Esophagus mucosa (tissue), 1 donor: ENCODE data around the gene MEMO1. TPM values are rescaled to one million over a fixed set of nuclear protein-coding genes. Genes with fewer than 3 reads are reported as not detected.
"Not testable (repeated sequence)": the region's sequence is repeated elsewhere in the genome, so short reads cannot be mapped to it uniquely, and the experiment has no call there.

ENCODE experiments used
- ATAC-seq: fragments of 200-7000 bp; cut with Tn5 transposase; one replicate; pipeline ENCODE4 v1.9.1; 2020
- total RNA-seq: library from RNA; stranded (reverse); gene quantifications from one replicate; pipeline ENCODE4 v1.2.4, GENCODE V29; 2023
- donor health status: DM: yes; HTN: yes; CAD: no.

The MEMO1 gene
- total RNA-seq, 1 donor from 2014 or later = 52.2 TPM

DNA sequence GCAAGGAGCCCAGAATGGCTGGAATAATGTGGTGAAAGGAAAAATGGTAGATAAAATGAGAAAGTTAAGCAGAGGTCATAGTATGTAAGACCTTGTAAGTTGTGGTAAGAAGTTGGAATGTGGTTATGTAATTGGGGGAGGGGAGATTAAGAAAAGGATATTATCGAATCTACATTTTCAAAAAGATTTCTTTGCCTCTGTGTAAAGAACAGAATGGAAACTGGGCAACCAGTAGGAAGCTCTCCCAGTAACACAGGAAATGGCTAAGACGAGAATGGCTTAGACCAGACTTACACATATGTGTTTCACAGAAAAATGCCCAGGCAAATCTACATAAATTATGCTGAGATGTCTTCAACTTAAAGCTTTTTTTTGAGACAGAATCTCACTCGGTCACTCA lies 13.2 kb downstream of the MEMO1 start:
- ATAC-seq = no peak

DNA sequence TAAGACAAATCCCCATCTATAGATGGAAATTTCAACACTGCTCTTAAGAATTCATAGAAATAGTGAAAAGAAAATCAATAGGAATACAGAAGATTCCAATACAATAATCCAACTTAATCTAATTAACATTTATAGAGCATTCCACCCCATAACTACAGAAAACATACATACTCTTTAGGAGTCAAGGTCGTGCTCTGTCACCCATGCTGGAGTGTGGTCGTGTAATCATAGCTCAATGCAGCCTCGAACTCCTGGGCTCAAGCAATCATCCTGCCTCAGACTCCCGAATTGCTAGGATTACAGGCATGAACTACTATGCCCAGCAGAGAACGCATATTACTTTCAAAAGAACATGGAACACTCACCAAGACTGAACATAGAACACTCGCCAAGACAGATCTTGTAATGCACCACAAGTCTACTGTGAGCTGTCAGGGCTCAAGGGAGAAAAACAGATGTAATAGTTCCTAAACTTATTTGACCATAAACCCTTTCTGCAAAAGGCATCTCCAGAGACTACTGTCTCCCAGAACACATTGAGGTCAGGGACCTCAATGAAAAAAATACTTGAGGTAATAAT lies 14.1 kb downstream of the MEMO1 start:
- no peak for ATAC-seq

DNA sequence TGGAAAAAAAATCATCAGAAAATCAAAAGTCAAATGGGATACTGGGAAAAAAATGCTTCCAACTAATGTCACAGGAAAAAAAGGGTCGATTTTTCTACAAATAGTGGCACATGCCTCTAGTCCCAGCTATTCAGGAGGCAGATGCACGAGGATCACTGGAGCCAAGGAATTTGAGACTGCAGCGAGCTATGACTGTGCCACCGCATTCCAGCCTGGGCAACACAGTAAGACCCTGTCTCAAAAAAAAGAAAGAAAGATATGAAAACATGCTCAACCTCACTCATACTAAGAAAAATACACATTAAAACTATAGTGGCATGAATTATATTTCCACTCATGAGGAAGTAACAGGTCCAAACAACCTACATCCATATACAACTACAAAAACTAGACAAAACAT lies 17.9 kb downstream of the MEMO1 start:
- ATAC-seq = no peak

DNA sequence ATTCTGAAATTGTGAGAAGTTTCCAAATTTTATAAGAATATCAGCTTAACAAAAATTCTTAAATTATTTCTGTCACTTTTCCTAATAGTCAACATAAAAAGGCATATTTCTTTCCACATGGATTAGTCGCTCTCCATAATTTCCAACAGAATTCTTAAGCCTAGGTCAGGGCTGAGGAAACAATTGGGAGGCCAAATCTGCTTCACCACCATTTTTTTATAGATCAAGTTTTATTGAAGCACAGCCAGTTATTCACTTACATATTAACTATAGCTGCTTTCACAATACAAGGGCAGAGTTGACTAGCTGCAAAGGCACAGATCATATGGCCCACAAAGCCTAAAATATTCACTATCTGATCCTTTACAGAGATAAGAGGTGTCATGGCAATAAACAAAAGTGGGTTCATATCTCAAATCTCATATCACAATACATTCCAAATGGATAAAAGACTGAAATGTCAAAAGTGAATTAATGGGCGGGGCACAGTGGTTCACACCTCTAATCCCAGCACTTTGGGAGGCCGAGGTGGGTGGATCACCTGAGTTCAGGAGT lies 18.7 kb downstream of the MEMO1 start:
- ATAC-seq = no peak

DNA sequence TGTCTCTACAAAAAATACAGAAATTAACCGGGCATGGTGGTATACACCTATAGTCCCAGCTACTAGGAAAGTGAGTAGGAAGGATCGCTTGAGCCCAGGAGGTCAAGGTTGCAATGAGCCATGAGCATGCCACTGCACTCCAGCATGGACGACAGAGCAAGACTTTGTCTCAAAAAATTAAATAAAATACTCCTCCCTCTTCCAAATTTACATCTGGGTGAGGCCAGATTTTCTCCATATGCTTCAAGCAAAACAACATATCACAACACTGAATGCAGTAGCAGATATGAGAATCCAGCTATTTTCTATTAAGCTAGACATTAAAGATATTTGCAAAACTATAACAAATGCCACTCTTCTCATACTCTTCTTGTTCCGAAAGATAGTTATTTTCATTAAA lies 20.9 kb downstream of the MEMO1 start:
- no peak for ATAC-seq

DNA sequence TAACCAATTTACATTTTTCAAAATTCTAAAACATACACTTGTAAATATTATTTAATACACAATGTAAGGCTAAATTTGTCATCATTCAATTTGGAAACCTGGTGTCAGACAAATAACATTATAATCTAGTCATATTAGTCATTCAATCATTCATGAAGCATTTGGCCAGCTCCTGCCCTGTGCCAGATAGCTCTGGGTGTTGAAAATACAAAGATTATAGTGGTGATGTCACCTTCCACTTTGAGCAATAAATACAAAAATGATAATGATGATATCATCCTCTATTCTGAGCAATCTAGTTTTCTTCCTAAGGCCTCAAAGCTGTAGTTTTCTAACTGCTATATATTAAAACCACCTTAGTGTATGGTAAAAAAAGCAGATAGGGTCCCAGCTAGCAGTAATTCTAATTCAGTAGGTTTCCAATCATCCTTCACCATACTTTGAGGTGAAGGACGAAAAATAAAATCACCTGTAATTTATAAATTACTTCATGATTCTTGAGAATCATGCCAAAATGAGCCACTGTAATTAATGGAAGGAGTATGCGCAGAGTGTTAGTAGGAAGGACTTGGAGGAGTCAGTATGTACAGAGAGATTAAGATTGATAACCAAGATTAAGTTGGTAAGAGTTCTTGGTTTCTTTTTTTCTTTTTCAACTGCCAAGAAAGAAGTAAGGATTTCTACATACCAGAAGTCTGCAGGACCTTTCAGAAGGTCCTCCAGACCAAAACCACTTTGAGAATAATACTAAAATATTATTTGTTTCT lies 23.2 kb downstream of the MEMO1 start:
- ATAC-seq = peak; percentile 91

DNA sequence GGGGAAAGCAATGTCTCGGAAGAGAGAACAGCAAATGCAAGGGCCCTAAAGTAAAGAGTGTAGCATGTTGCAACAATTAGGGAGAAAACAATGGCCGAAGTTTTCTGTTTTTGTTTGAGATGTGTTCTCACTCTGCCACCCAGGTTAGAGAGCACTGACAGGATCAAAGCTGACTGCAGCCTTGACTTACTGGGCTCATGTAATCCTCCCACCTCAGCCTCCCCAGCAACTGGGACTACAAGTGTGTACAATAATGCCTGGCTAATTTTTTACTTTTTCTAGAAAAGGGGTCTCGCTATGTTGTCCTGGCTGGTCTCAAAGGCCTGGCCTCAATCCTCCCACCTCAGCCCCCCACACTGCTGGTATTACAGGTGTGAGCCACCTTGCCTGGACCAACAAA lies 23.9 kb downstream of the MEMO1 start:
- peak; percentile 12 for ATAC-seq

DNA sequence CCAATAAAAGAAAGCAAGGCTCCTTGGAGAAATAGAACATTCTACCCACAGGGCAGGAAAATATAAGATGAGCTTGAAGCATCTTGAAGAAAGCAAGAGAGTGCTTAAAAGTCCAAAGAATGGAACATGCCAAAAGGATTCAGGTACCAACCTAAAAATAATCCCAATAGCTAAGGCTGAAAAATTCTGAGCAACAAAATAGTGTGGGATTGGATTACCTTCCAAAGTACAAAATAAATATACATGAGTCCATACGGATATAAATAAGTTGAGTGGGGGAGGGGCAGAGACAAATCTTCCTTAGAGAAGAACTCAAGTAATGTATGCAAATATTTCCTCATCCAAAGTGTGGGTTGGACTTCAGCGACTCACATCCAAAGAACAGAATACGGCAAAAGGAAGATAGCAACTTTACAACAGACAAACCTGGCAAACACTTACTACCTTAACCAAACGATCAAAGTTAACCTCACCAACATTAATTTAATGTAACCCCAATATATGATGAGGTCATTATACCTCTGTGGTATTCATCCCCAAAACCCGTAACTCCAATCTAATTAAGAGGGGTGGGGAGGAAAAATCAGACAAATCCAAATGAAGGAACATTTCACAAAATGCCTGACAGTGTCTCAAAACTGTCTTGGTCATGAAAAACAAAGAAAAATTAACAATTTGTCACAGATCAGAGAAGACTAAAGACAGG lies 26.9 kb downstream of the MEMO1 start:
- no peak for ATAC-seq

DNA sequence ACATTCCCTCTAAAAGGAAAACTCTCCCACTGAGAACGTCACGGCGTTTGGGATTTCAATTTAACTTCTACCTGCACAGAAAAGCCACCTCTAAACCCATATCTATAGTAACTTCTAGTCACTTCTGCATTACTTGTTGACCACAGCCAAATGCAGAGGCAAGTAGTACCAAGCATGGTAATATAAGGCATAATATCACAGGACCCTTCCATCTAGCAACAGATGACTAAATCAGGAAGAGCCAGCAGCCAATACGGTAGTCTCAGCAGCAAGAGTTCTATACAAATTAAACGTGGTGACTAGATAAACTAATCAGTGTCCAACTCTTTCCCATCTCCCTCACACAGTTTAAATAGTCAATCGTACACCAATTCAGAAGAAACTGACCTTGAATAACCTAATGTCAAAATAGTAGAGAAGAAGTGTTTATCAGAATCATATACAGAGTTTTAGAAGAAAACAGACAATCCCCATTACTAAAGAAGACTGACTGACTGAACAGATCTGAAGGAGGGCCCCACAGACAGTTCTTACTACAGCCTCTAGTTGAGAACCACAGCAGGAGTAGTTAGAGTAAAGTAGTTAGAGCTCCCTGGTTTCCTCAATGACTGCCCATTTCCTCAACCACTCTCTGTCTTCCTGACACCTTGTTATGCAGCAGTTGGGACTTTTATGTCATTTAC lies 30.0 kb downstream of the MEMO1 start:
- ATAC-seq = peak; percentile 74

DNA sequence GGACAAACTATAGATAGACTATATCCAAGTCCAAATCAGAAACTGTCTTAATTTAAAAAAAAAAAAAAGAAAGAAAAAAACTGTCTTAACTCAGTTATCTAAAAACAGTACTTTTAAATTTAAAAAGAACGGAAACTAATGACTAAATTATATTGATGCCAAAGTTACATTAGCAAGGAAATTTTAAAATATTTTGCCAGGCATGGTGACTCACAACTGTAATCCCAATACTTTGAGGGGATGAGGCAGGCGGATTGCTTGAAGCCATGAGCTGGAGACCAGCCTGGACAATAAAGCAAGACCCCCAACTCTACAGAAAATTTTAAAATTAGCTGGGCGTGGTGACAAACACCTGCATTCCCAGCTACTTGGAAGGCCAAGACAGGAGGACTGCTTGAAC lies 30.9 kb downstream of the MEMO1 start:
- no peak for ATAC-seq

DNA sequence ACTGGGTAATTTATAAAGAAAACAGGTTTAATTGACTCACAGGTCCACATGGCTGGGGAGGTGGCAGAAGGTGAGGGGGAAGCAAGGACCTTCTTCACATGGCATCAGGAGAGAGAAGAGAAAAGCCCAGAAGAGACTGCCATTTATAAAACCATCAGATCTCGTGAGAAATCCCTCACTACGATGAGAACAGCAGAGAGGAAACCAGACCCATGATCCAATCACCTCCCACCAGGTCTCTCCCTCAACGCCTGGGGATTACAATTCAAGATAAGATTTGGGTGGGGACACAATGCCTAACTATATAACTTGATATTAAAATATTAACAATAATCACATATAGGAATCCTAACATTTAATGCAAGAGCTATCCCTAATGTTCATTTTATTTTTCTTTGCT lies 31.8 kb downstream of the MEMO1 start:
- no peak for ATAC-seq

DNA sequence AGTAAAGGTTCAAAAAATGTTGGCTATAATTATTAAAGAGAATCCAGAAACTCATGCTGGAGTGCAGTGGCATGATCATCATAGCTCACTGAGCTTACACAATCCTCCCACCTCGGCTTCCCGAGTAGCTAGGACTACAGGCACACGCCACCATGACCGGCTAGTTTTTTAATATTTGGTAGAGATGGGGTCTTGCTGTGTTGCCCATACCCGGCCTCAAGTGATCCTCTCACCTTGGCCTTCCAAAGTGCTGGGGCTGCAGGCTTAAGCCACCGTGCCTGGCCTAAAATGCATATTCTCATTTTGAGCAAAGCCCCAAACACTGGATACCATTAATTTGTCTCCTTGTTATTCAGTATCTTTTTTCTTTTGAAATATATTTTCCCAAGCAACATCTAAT lies 32.4 kb downstream of the MEMO1 start:
- no peak for ATAC-seq

DNA sequence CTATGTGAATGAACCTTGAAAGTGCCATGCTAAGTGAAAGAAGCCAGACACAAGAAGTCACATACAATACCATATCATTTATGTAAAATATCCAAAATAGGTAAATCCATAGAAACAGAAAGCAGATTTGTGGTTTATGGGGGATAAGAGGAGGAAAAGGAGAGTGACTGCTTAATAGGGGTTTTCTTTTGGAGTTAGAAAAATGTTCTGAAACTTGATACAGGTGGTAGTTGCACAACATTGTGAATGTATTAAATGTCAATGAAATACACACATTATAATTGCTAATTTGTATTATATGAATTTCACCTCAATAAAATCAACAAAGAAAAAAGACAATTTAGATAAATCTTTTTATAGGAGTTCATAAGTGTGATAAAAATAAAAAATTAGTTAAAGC lies 37.1 kb downstream of the MEMO1 start:
- no peak for ATAC-seq

DNA sequence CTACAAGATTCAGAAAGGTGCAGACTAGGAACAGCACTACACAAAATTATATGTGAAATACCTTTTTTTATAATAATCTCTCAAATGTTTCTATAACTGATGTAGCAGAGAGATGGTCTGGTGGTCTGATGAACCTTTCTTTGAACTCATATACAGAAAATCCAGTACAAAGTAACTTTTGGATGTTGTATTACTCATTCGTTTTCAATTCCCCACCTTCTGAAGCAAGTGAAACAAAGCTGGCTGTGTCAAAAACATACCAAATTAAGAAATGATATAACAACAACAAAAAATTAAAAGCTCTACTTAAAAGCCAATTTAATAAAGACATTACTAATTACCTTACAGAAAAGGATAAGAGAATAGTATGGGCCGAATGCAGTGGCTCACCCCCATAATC lies 38.7 kb downstream of the MEMO1 start:
- ATAC-seq = no peak

DNA sequence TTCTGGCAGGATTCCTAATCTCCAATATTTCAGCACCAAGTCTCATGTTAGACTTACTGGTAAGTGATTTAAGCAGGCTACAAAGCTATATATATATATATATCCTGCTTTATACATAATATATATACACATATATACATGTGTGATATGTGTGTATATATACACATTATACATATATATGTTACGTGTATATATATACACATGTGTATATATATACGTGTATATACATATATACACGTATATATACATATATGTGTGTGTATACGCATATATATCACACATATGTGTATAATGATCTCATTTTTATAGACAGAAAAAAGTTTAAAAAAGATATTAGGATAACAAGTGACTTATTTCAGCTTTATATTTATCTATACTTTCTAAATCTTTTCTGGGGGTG lies 41.6 kb downstream of the MEMO1 start:
- ATAC-seq = no peak

DNA sequence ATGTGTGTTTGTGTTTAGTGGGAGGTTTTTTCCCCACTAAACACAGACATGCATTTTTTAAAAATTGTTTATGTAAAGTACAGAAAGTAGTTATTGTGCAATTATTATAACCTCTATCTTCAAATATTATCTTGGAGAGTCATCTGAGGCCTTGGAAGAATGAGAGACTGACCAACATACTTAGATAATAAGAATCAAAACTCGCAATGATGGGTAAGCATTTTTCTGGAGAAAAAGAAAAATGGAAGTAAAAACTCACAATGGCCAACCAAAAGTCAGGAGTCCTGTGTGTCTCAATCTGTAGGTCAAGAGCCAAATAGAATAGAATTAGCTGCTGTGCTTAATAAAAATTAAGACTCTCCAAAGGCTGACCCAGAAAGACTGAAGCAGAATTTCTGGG lies 43.0 kb downstream of the MEMO1 start:
- no peak for ATAC-seq

DNA sequence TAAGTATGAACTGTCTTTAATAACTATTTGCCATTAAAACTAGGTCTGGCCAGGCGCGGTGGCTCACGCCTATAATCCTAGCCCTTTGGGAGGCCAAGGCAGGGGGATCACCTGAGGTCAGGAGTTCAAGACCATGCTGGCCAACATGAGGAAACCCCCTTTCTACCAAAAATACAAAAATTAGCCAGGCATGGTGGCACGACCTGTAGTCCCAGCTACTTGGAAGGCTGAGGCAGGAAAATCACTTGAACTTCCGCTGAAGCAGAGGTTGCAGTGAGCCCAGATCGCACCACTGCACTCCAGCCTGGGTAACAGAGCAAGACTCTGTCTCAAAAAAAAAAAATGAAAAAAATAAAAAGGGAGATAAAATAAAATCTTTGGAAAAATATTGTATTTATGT lies 44.4 kb downstream of the MEMO1 start:
- ATAC-seq = not testable (repeated sequence)

DNA sequence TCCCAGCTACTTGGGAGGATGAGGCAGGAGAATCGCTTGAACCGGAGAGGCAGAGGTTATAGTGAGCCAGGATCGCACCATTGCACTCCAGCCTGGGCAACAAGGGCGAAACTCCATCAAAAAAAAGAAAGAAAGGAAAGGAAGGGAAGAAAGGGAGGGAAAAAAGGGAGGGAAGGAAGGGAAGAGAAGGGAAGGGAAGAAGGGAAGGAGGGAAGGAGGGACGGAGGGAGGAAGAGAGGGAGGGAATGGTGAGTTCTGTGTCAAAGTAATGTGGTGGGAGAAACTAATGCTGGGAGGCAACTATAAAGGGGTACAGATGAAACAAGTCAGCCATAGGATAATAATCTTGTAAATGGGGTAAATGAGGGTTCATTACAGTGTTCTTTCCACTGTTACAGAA lies 45.7 kb downstream of the MEMO1 start:
- no peak for ATAC-seq

DNA sequence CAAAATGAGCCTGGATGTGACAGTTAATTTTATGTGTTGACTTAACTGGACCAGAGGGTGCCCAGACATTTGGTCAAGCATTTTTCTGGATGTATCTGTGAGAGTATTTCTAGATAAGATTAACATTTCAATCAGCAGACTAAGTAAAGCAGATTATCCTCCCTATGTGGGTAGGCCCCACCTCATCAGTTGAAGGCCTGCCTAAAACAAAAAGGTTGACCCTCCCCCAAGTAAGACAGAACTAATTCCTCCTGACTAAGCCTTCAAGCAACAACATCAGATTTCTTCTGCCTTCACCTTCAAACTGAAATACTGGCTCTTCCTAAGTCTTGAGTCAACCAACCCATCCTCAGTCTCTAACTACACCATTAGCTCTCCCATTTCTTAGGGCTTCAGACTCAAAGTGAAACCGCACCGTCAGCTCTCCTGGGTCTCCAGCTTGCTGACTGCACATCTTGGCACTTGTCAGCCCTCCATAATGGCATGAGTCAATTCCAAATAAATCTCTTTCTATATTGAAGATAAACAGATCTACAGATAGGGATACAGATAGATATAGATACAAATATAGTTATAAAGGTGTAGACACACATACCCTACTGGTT lies 47.9 kb downstream of the MEMO1 start:
- ATAC-seq = no peak

DNA sequence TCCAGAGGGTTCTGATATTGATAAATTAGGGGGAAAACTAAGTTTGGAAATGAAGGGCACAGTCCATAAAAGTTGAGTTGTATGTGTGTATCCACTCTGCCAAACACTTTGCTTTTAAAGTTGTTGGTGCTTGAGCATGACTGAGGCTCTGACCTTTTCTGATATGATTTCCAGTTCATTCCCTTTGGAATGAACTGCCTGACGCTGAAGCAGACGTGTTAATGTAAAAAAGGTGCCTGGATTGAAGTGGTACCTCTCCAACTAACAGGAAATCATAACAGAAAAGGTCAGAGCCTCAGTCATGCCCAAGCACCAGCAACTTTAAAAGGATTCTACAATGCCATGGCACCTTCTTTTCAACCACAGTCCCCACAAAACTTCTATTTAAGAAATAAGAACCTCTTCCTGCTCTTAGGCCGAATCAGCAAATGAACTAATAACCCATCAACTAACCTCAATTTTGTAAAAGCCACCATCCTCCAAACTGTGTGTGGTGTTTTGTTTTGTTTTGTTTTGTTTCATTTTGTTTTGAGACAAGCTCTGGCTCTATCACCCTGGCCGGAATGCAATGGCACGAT lies 52.6 kb downstream of the MEMO1 start:
- ATAC-seq = no peak

DNA sequence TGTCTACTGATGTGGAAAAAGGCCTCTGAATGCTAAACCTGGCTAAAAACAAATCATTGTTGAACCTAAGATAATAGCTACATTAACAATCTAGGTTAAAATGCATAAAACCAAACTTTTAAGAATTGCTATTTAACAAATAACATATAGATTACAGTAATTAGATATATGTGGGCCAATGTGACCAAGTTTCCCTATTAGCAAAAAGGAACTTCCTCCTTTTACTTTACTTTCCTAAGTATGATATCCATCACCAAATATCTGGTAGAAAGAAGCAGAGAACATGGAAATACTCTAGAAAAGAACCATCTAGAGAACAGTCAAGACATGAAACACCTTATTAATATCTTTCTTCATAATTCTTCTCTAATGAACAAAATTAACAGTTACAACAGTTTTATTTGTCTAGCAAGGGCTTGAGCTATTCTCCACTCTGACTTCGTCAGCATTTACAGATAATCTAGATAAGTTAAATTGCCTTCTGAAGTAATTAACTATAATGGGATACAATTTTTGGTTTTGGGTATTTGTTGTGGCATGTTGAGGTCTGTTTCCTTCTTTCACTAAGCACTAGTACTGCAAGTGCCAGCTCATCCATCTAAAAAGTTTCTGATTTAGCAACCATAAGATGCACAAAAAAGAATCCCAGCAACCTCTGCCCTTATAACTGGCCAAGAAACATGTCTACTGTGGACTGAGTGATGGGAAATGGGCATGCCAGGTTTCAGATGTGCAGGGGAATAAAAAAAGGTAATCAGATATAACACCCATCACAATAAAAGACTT lies 53.3 kb downstream of the MEMO1 start:
- no peak for ATAC-seq

DNA sequence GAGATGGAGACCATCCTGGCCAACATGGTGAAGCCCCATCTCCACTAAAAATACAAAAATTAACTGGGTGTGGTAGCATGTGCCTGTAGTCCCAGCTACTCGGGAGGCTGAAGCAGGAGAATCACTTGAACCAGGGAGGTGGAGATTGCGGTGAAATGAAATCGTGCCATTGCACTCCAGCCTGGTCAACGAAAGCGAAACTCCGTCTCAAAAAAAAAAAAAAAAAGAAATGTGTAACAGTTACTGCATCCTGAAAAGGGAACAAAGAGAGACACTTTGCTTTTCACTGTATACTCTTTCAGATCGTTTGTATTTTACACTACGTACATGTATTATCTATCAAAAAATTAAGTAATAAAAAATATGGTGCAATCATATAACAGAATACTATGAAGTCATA lies 53.9 kb downstream of the MEMO1 start:
- ATAC-seq = not testable (repeated sequence)
